RWPE2 (cell line): ENCODE results near the gene FBXL16.

Experiments
- ATAC-seq: fragments of 200-7000 bp; cut with Tn5 transposase; 3 replicates; pipeline ENCODE4 v1.9.1; 2021; ENCODE audit warnings: low read depth
- DNase-seq: peaks from one replicate; pipeline ENCODE4 v3.0.0-alpha.2; 2020; ENCODE audit warnings: low spot score
- H3K27ac ChIP-seq: fragments of 450-650 bp; 2 replicates; pipeline ENCODE4 v1.5.1; 2017; ENCODE audit warnings: mild to moderate bottlenecking; ENCODE audit not compliant: poor library complexity, severe bottlenecking
- H3K27me3 ChIP-seq: fragments of 250-450 bp; sonication (Bioruptor Pico); 2 replicates; pipeline ENCODE4 v1.5.1; 2021; ENCODE audit warnings: mild to moderate bottlenecking, moderate library complexity; ENCODE audit not compliant: insufficient read depth, poor library complexity, severe bottlenecking
- H3K36me3 ChIP-seq: fragments of 250-450 bp; sonication (Bioruptor Pico); 2 replicates; pipeline ENCODE4 v1.5.1; 2020; ENCODE audit warnings: low read depth, mild to moderate bottlenecking, moderate library complexity
- H3K4me1 ChIP-seq: fragments of 250-450 bp; sonication (Bioruptor Pico); 2 replicates; pipeline ENCODE4 v1.5.1; 2021; ENCODE audit warnings: mild to moderate bottlenecking, moderate library complexity; ENCODE audit not compliant: insufficient read depth, poor library complexity, severe bottlenecking
- H3K4me3 ChIP-seq: fragments of 250-450 bp; sonication (Bioruptor Pico); 2 replicates; pipeline ENCODE4 v1.5.1; 2021; ENCODE audit warnings: mild to moderate bottlenecking, moderate library complexity; ENCODE audit not compliant: severe bottlenecking
- H3K9me3 ChIP-seq: fragments of 250-450 bp; sonication (Bioruptor Pico); 2 replicates; pipeline ENCODE4 v1.5.1; 2021; ENCODE audit warnings: mild to moderate bottlenecking, moderate library complexity; ENCODE audit not compliant: severe bottlenecking
- TF ChIP-seq, protein P1 (sequence below): fragments of 450-650 bp; IDR thresholded peaks from one replicate; pipeline ENCODE4 v1.5.1; 2017; ENCODE audit warnings: mild to moderate bottlenecking, moderate library complexity; ENCODE audit not compliant: poor library complexity, severe bottlenecking

Gene FBXL16

DNA sequence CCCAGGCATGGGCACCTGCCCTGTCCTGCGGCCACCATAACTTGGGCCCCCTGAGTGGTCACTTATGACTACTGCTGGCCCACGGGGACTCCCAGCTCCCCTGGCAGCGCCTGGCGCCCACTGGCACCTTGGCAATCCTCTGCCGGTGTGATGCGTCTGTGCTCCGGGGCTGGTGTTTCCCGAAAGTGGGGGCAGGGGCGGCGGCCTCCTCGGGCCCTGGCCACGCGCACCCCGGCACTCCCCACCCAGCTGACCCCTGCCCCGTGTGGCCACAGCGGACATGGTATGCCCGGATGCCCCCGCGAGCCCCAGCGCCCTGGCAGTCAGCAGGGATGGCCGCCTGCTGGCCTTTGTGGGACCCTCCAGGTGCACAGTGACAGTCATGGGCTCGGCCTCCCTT lies 48.1 kb downstream of the FBXL16 start:
- DNase-seq (no peak), ATAC-seq (no peak)
- H3K4me1 ChIP-seq = no peaks in the 10 kb centered on the region
- TF ChIP-seq, protein P1, sequence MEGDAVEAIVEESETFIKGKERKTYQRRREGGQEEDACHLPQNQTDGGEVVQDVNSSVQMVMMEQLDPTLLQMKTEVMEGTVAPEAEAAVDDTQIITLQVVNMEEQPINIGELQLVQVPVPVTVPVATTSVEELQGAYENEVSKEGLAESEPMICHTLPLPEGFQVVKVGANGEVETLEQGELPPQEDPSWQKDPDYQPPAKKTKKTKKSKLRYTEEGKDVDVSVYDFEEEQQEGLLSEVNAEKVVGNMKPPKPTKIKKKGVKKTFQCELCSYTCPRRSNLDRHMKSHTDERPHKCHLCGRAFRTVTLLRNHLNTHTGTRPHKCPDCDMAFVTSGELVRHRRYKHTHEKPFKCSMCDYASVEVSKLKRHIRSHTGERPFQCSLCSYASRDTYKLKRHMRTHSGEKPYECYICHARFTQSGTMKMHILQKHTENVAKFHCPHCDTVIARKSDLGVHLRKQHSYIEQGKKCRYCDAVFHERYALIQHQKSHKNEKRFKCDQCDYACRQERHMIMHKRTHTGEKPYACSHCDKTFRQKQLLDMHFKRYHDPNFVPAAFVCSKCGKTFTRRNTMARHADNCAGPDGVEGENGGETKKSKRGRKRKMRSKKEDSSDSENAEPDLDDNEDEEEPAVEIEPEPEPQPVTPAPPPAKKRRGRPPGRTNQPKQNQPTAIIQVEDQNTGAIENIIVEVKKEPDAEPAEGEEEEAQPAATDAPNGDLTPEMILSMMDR = no peak
- peaks cover 39% of the 10 kb centered on the region for H3K36me3 ChIP-seq
- H3K4me3 ChIP-seq = no peak overlapping the region
- H3K27me3 ChIP-seq = no peaks in the 10 kb centered on the region
- no peaks in the 10 kb centered on the region for H3K9me3 ChIP-seq
- H3K27ac ChIP-seq = no peak overlapping the region

GRCh38 chr16:654034-654433 lies 51.6 kb downstream of the FBXL16 start:
- Histone ChIP-seq H3K27me3 (no peaks in the 10 kb centered on the region), H3K4me3 (no peak overlapping the region), H3K36me3 (peaks cover 32% of the 10 kb centered on the region; the same call in 1 of the 2 replicates), H3K9me3 (no peaks in the 10 kb centered on the region), H3K4me1 (peaks cover 4% of the 10 kb centered on the region), H3K27ac (no peak overlapping the region)
- ATAC-seq (no peak), DNase-seq (no peak)
- TF ChIP-seq, protein P1 = no peak

GRCh38 chr16:652454-653305 lies 52.9 kb downstream of the FBXL16 start:
- Histone ChIP-seq H3K36me3 (peaks cover 26% of the 10 kb centered on the region; the same call in 1 of the 2 replicates), H3K9me3 (no peaks in the 10 kb centered on the region), H3K27ac (no peak overlapping the region), H3K27me3 (no peaks in the 10 kb centered on the region), H3K4me1 (peaks cover 8% of the 10 kb centered on the region), H3K4me3 (no peak overlapping the region)
- DNase-seq (no peak), ATAC-seq (no peak)
- TF ChIP-seq, protein P1 = no peak

GRCh38 chr16:651844-652243 lies 53.8 kb downstream of the FBXL16 start:
- peaks cover 8% of the 10 kb centered on the region for H3K4me1 ChIP-seq
- DNase-seq (no peak), ATAC-seq (no peak)
- TF ChIP-seq, protein P1 = no peak
- no peaks in the 10 kb centered on the region for H3K9me3 ChIP-seq
- H3K4me3 ChIP-seq = no peak overlapping the region
- no peaks in the 10 kb centered on the region for H3K27me3 ChIP-seq
- H3K36me3 ChIP-seq = peaks cover 23% of the 10 kb centered on the region; the same call in 1 of the 2 replicates
- H3K27ac ChIP-seq = no peak overlapping the region

DNA sequence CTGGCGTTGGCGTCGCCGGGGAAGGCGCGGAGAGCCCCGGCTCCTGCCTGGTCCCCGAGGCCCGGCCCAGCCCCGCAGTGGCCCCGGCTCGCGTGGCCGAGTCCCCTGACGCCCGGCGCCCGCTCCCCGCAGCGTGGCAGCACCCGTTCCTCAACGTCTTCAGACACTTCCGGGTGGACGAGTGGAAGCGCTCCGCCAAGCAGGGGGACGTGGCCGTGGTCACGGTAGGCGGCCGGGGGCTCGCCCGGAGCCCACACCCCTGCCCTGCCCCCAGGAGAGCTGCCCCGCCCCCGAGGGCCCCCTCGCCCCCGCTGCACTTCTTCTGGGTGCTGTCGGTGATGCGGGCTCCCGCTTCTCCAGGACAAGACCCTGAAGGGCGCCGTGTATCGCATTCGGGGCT lies 56.0 kb downstream of the FBXL16 start:
- no peak for ATAC-seq
- TF ChIP-seq, protein P1 = no peak
- Histone ChIP-seq H3K27ac (peak overlapping the region; percentile 79), H3K27me3 (no peaks in the 10 kb centered on the region), H3K4me1 (peaks cover 18% of the 10 kb centered on the region), H3K36me3 (peaks cover 9% of the 10 kb centered on the region; the same call in 1 of the 2 replicates), H3K4me3 (peak overlapping the region; percentile 70), H3K9me3 (no peaks in the 10 kb centered on the region)
- no peak for DNase-seq
